Type B pancreatic cell (in vitro differentiated cells): ENCODE results near the gene DDX24. TPM values are rescaled to one million over a fixed set of nuclear protein-coding genes. Genes with fewer than 3 reads are reported as not detected.

Experiments
- DNase-seq: peaks from one replicate; pipeline ENCODE4 v3.0.0; 2021; ENCODE audit warnings: mixed read lengths; ENCODE audit not compliant: unreplicated experiment; ENCODE audit errors: extremely low spot score
- H3K27ac Mint-ChIP-seq: 2 replicates; pipeline ENCODE4 v1.8.0; 2021; ENCODE audit warnings: mild to moderate bottlenecking, mixed read lengths
- H3K27me3 Mint-ChIP-seq: 2 replicates; pipeline ENCODE4 v1.8.0; 2021; ENCODE audit warnings: mixed read lengths
- H3K36me3 Mint-ChIP-seq: 2 replicates; pipeline ENCODE4 v1.8.0; 2021; ENCODE audit warnings: mixed read lengths
- H3K4me1 Mint-ChIP-seq: one replicate; pipeline ENCODE4 v1.8.0; 2021; ENCODE audit warnings: mixed read lengths; ENCODE audit not compliant: unreplicated experiment
- H3K4me3 Mint-ChIP-seq: 2 replicates; pipeline ENCODE4 v1.8.0; 2021; ENCODE audit warnings: mild to moderate bottlenecking, mixed read lengths
- H3K9me3 Mint-ChIP-seq: 2 replicates; pipeline ENCODE4 v1.8.0; 2021; ENCODE audit warnings: mixed read lengths
- CTCF ChIP-seq: fragments of 200-600 bp; sonication (generic); conservative IDR thresholded peaks from 2 replicates; pipeline ENCODE4 v1.5.0; 2021; ENCODE audit warnings: antibody characterized with exemption, mild to moderate bottlenecking
- total RNA-seq: library from RNA; stranded (reverse); gene quantifications from 2 replicates; pipeline ENCODE4 v1.2.1, GENCODE V29; 2021; ENCODE audit warnings: low replicate concordance

DDX24 gene
- total RNA-seq, 1 donor from 2014 or later: 156 TPM

GRCh38 chr14:94043756-94044475, 37.1 kb downstream of the DDX24 start:
- H3K4me1 Mint-ChIP-seq: peaks cover 9% of the 10 kb centered on the region
- no peak overlapping the region for H3K27ac Mint-ChIP-seq
- H3K4me3 Mint-ChIP-seq: no peak overlapping the region
- TF ChIP-seq CTCF: no peak
- H3K9me3 Mint-ChIP-seq: no peaks in the 10 kb centered on the region
- DNase-seq: no peak
- no peaks in the 10 kb centered on the region for H3K27me3 Mint-ChIP-seq
- H3K36me3 Mint-ChIP-seq: peaks cover 14% of the 10 kb centered on the region

- no peak overlapping the region for H3K27ac Mint-ChIP-seq
- peaks cover 5% of the 10 kb centered on the region for H3K4me1 Mint-ChIP-seq
- no peak overlapping the region for H3K4me3 Mint-ChIP-seq
- DNase-seq: no peak
- TF ChIP-seq CTCF: no peak
- no peaks in the 10 kb centered on the region for H3K27me3 Mint-ChIP-seq
- no peaks in the 10 kb centered on the region for H3K9me3 Mint-ChIP-seq
- peaks cover 14% of the 10 kb centered on the region for H3K36me3 Mint-ChIP-seq
These were observed 37.8 kb downstream of the DDX24 start for GRCh38 chr14:94043111-94043755.

- Mint-ChIP-seq H3K9me3 (no peaks in the 10 kb centered on the region), H3K27ac (no peak overlapping the region), H3K4me1 (no peaks in the 10 kb centered on the region), H3K4me3 (no peak overlapping the region), H3K27me3 (no peaks in the 10 kb centered on the region), H3K36me3 (peaks cover 9% of the 10 kb centered on the region)
- no peak for DNase-seq
- TF ChIP-seq CTCF: no peak
These were observed 38.4 kb downstream of the DDX24 start for GRCh38 chr14:94042433-94043091.

GRCh38 chr14:94041551-94042346, 39.3 kb downstream of the DDX24 start:
- no peak for TF ChIP-seq CTCF
- no peak for DNase-seq
- H3K36me3 Mint-ChIP-seq: peaks cover 9% of the 10 kb centered on the region
- H3K4me3 Mint-ChIP-seq: no peak overlapping the region
- no peaks in the 10 kb centered on the region for H3K9me3 Mint-ChIP-seq
- no peaks in the 10 kb centered on the region for H3K27me3 Mint-ChIP-seq
- peak overlapping the region; percentile 61 for H3K27ac Mint-ChIP-seq
- peaks cover under 1% of the 10 kb centered on the region for H3K4me1 Mint-ChIP-seq

- peaks cover 9% of the 10 kb centered on the region for H3K36me3 Mint-ChIP-seq
- no peak for DNase-seq
- H3K27me3 Mint-ChIP-seq: no peaks in the 10 kb centered on the region
- no peak overlapping the region for H3K4me3 Mint-ChIP-seq
- peaks cover 6% of the 10 kb centered on the region for H3K4me1 Mint-ChIP-seq
- peak overlapping the region; percentile 4 for H3K27ac Mint-ChIP-seq
- H3K9me3 Mint-ChIP-seq: no peaks in the 10 kb centered on the region
- no peak for TF ChIP-seq CTCF
These were observed 40.2 kb downstream of the DDX24 start for GRCh38 chr14:94040796-94041195.
